GM19467 (cell line): ENCODE measurements around the gene KRTAP10-11.
"Not testable (repeated sequence)": the region's sequence is repeated elsewhere in the genome, so short reads cannot be mapped to it uniquely, and the experiment has no call there.

ENCODE experiments used
- ATAC-seq: cut with Tn5 transposase; IDR thresholded peaks from one replicate; pipeline ENCODE4 v1.9.1; 2021; ENCODE audit warnings: mild to moderate bottlenecking, moderate library complexity; ENCODE audit not compliant: unreplicated experiment

KRTAP10-11 gene

DNA sequence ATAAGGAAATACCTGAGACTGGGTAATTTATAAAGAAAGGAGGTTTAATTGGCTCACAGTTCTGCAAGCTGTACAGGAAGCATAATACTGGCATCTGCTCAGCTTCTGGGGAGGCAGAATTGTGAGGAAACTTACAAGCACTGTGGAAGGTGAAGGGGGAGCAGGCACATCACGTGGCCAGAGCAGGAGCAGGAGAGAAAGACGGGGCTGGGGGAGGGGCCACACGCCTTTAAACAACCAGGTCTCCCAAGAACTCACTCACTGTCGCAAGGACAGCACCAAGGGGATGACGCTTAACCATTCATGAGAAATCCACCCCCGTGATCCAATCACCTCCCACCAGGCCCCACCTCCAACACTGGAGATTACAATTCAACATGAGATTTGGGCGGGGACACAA lies 15.4 kb downstream of the KRTAP10-11 start:
- ATAC-seq, result not testable (repeated sequence)

GRCh38 chr21:44664691-44665090 lies 18.5 kb downstream of the KRTAP10-11 start:
- ATAC-seq, result no peak

DNA sequence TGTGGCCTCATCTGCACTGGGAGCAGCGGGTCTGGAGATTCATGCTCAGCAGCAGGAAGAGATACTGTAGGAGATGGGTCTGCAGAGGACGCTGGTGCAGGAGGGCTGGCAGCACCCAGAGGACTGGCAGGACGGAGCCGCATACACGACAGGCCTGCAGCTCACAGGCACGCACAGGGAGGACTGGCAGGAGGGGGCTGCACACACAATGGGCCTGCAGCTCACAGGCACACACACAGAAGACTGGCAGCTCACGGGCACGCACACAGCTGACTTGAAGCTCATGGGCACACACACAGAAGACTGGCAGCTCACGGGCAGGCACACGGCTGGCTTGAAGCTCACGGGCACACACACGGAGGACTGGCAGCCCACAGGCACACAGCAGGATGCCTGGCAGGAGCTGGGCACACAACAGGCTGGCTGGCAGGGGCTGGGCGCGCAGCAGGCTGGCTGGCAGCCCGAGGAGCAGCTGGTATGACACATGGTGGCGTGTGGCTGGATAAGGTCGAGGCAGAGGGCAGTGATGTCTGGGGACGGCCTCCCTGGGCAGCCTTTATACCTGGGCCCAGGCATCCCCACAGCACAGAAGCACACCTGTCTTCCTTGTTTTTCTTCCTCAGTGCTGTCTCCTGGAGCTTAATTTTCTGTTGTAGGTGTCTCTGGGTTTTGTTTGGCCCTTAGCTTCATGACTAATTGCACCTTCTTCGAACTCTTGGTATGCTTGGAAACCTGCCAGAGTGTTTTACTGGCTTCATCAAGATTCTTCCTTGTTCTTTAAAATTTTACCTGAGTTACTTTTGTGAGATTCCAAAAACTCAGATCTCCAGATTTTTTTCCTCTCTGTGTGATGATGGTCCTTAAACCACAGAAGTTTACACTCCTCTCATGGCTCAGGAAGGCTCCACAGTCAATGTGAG lies 20.4 kb downstream of the KRTAP10-11 start, which contains the start of gene KRTAP12-2:
Gene KRTAP12-2 (minus strand): TSS at position 527 of the 920 bp plus-strand sequence. CDS start 41 bp downstream, at position 486.
- no peak for ATAC-seq

- no peak for ATAC-seq
These were observed 21.4 kb downstream of the KRTAP10-11 start for GRCh38 chr21:44667612-44668011.

GRCh38 chr21:44670642-44671432 lies 24.6 kb downstream of the KRTAP10-11 start:
- no peak for ATAC-seq

GRCh38 chr21:44671911-44672310 lies 25.7 kb downstream of the KRTAP10-11 start:
- no peak for ATAC-seq

DNA sequence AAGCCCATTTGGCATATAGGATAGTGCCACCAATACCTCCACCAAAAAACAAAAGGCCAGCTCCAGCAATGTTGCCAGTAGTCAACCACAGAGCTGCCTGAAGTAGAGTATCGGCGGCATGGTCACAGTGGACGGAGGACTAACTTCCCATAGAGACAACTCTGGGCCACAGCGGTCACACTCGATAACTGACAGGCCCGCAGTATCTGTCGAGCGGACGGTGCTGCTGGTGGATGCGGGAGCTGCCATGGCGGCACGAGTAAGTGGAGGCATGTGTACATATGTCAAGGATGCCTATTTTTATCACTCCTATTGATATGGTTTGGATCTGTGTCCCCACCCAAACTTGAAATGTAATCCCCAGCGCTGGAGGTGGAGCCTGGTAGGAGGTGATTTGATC lies 31.7 kb downstream of the KRTAP10-11 start:
- ATAC-seq, result no peak

DNA sequence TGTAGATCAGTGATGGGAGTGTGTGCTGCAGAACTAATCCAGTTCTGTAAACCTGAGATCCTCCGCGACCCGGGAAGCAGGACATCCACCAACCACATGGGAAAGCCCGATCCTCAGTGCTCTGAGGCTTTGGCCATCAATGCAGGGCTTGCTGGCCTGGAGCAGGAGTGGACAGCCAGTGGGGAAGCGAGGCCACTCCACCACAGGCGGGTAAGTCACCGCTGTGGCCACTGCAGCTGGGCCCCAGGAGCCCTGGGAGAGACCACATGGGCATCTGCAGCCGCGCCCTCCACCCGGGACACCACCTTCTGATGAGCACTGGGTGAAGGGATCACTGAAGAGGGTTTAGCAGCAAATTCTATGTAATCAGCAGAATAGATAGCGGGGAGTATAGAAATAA lies 34.9 kb downstream of the KRTAP10-11 start:
- ATAC-seq, result no peak

DNA sequence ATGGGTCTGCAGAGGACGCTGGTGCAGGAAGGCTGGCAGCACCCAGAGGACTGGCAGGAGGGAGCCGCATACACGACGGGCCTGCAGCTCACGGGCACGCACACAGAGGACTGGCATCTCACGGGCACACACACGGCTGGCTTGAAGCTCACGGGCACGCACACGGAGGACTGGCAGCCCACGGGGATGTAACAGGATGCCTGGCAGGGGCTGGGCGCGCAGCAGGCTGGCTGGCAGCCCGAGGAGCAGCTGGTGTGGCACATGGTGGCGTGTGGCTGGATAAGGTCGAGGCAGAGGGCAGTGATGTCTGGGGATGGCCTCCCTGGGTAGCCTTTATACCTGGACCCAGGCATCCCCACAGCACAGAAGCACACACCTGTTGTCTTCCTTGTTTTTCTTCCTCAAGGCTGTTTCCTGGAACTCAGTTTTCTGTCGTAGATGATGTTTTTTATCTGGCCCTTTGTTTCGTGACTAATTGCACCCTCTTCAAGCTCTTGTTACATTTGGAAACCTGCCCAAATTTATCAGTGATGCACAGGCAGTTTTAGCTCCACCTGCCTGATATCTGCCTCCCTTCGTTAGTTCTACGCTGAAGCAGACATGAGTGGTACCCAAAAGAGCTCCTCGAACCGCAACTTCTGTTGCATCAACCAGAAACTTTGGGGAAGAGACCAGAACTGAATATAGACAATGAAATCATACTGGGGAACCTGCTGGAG lies 35.8 kb downstream of the KRTAP10-11 start, which contains the start of gene KRTAP12-1:
Gene KRTAP12-1 (minus strand): TSS at position 303 of the 719 bp plus-strand sequence. CDS start 40 bp downstream, at position 263.
- no peak for ATAC-seq

DNA sequence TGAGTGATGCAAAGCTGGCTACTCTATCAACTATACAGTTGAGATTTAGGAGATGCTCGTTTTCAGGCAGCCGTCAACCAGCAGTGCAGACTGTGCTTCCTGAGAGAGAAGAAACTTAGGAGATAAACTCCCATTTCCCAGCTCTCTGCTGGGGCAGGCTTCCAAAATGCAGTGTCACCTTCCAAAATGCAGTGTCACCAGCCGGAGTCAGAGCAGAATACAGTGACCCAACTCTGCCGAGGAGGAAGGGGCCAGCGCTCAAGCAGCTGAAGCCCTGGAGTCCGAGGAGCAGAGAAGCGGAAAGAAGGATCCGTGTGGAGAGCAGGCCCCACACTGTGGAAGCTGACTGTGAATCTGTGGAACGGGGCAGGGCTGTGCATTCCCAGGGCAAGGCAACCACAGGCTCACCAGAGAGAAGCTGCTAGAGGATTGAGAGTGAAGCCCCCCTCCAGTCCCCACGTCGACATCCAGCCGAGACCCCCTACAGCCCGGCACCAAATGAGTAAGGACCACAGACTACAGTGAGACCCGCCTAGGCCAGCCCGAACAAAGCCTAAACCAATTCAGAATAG lies 36.5 kb downstream of the KRTAP10-11 start:
- no peak for ATAC-seq

DNA sequence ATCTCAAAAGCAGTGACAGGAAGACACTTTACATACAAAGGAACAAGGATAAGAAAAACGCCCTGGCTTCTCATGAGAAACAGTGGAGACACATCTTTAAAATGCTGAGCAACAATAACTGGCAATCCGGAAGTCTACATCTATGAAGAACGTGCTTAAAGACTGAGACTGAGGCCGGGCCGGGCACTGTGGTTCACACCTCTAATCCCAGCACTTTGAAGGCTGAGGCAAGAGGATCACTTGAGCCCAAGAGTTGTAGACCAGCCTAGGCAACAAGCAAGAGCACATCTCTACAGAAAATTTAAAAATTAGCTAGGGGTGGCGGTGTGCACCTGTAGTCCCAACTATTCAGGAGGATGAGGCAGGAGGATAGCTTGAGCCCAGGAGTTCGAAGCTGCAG lies 37.9 kb downstream of the KRTAP10-11 start:
- no peak for ATAC-seq

DNA sequence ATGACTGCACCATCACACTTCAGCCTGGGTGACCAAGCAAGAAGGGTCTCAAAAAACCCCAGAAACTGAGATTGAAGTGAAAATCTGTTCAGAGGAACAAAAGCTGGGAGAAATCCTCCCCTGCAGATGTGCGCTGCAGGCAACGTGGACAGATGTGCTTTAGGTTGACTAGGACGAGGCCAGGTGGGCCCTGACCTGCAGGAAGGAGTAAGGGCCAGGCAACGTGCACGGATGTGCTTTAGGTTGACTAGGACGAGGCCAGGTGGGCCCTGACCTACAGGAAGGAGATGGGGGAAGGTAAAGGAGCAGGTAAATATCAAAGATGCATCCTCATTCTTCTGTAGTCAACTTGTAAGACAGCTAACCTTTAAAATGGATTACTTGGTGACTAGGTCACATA lies 38.3 kb downstream of the KRTAP10-11 start:
- no peak for ATAC-seq

GRCh38 chr21:44685050-44685449 lies 38.8 kb downstream of the KRTAP10-11 start:
- not testable (repeated sequence) for ATAC-seq

DNA sequence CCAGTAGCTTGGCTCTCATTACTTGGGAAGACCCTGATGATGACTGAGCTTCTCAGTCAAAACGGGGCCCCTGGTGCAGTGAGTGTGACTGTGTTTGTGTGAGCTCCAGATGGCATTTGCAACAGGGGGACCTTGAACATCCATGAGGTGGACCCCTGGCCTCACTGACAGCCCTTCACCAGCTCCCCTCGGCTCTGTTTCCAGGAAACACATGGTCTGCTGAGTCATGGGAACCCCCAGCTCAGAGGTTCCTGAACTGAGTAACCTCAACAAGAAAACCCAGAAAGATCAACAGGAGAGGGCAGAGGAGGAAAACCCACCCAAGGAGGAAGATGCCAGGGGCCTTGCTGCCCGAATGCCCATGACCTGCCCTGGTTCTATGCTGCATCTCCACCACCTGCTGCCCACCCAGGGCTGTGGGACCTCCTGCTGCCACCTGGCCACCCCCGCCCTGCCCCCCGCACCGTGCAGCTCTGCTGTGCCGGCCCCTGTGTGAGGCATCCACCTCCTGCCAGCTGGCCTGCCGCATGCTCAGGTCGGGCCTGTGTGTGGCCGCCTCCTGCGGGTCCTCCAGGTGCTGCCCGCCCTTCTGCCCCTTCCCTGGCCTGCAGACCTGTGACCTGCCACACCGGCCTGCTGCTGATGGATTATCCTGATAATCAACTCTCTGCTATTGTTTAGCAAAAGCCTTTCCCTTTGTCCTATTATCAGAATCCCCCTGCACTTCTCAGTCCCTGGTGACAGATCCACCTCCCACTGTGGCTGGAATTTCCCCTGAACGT lies 40.0 kb downstream of the KRTAP10-11 start:
- ATAC-seq, result no peak

DNA sequence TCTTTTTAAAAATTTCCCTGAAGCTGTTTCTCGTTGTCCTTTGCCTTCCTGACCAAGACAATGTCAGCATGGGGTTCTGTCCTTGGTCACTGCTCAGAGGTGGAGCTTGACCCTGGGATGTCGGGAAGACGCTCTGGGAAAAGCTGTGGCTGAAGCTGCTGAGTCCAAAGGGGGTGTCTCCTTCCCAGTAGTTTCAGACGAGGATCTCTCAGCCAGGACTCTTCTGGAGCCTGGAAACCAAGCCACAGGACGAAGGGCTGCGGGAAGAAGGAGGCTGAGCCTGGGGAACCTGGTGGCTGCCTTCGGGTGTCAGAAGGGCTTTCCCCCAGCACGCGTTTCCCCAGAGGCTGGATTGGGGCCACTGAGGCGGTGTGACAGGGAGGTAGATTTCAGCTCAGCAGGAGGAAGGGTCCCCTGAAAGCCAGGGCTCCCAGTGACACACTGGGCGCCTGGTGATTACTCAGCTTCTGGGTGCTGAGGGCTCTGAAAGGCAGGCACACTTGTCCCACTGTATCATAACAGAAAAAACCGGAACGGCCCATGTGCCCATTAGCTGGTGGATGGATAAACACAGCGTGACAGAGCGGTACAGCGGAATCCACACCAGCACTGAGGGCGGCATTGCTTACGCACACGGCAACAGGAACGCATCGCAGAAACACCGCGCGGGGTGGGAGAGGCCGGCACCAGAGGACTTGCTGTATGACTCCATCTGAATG lies 40.8 kb downstream of the KRTAP10-11 start:
- no peak for ATAC-seq

- ATAC-seq, result no peak
These were observed 41.5 kb downstream of the KRTAP10-11 start for GRCh38 chr21:44687671-44688070.

GRCh38 chr21:44689740-44690139 lies 43.5 kb downstream of the KRTAP10-11 start:
- ATAC-seq, result not testable (repeated sequence)

- ATAC-seq, result no peak
These were observed 45.5 kb downstream of the KRTAP10-11 start for GRCh38 chr21:44691686-44692085.
